Hepatocyte (in vitro differentiated cells): ENCODE measurements around the gene ANAPC5. TPM values are rescaled to one million over a fixed set of nuclear protein-coding genes. Genes with fewer than 3 reads are reported as not detected.
"Not testable (repeated sequence)": the region's sequence is repeated elsewhere in the genome, so short reads cannot be mapped to it uniquely, and the experiment has no call there.

Source experiments
- DNase-seq: peaks from one replicate; pipeline ENCODE4 v3.0.0-alpha.2; 2016; ENCODE audit warnings: low spot score
- H2AFZ ChIP-seq: fragments of 200-600 bp; sonication (generic); 2 replicates; pipeline ENCODE4 v1.6.0; 2016; ENCODE audit warnings: antibody characterized with exemption, mild to moderate bottlenecking
- H3K27ac ChIP-seq: fragments of 200-600 bp; sonication (generic); 2 replicates; pipeline ENCODE4 v1.5.1; 2016; ENCODE audit warnings: mild to moderate bottlenecking
- H3K27me3 ChIP-seq: fragments of 200-600 bp; sonication (generic); 2 replicates; pipeline ENCODE4 v1.6.1; 2016
- H3K36me3 ChIP-seq: fragments of 200-600 bp; sonication (generic); replicated peaks from 2 replicates; pipeline ENCODE4 v1.5.1; 2016; ENCODE audit warnings: low read depth; ENCODE audit not compliant: insufficient read depth
- H3K4me1 ChIP-seq: fragments of 200-600 bp; sonication (generic); 2 replicates; pipeline ENCODE4 v1.5.1; 2016; ENCODE audit warnings: mild to moderate bottlenecking, moderate library complexity; ENCODE audit not compliant: insufficient read depth
- H3K4me2 ChIP-seq: fragments of 200-600 bp; sonication (generic); 2 replicates; pipeline ENCODE4 v1.6.0; 2016
- H3K4me3 ChIP-seq: fragments of 200-600 bp; sonication (generic); 2 replicates; pipeline ENCODE4 v1.5.1; 2016; ENCODE audit warnings: mild to moderate bottlenecking
- H3K79me2 ChIP-seq: fragments of 200-600 bp; sonication (generic); 2 replicates; pipeline ENCODE4 v1.6.0; 2017; ENCODE audit warnings: mild to moderate bottlenecking
- H3K9me2 ChIP-seq: fragments of 200-600 bp; sonication (generic); replicated peaks from 2 replicates; pipeline ENCODE4 v1.6.0; 2017; ENCODE audit warnings: mild to moderate bottlenecking; ENCODE audit not compliant: insufficient read depth
- H3K9me3 ChIP-seq: fragments of 200-600 bp; sonication (generic); 2 replicates; pipeline ENCODE4 v1.5.1; 2016; ENCODE audit warnings: low read depth, mild to moderate bottlenecking
- H4K20me1 ChIP-seq: fragments of 200-600 bp; sonication (generic); 2 replicates; pipeline ENCODE4 v1.6.0; 2016; ENCODE audit warnings: mild to moderate bottlenecking; ENCODE audit not compliant: insufficient read depth, poor library complexity, severe bottlenecking
- EZH2 ChIP-seq: fragments of 200-600 bp; sonication (generic); IDR thresholded peaks from 2 replicates; pipeline ENCODE4 v1.6.1; 2016; ENCODE audit warnings: antibody characterized with exemption, mild to moderate bottlenecking, borderline replicate concordance
- EZH2phosphoT487 ChIP-seq: fragments of 200-600 bp; sonication (generic); IDR thresholded peaks from one replicate; pipeline ENCODE4 v1.6.1; 2018; ENCODE audit warnings: antibody characterized with exemption, mild to moderate bottlenecking, low read depth, moderate library complexity; ENCODE audit not compliant: unreplicated experiment, severe bottlenecking
- WGBS: methylation state at CpG from one replicate; pipeline ENCODE4 v1.1.6; 2016; ENCODE audit warnings: low lambda C conversion rate; ENCODE audit errors: missing lambda C conversion rate; 5-methylcytosine and 5-hydroxymethylcytosine counted together
- polyA plus RNA-seq: library from polyadenylated mRNA; unstranded; fragments of >200 nt; fragmentation: Nextera tagmentation; extraction: Ambion mirVana; gene quantifications from 2 replicates; pipeline ENCODE4 v1.2.1, GENCODE V29; 2016
- total RNA-seq: library from RNA; depleted of rRNA; stranded (reverse); fragments of >200 nt; gene quantifications from 2 replicates; pipeline ENCODE4 v1.2.3, GENCODE V29; 2014
- TF ChIP-seq, protein P1 (sequence below): fragments of 200-600 bp; sonication (generic); IDR thresholded peaks from 2 replicates; pipeline ENCODE4 v1.5.1; 2016; ENCODE audit warnings: antibody characterized with exemption, mild to moderate bottlenecking; ENCODE audit not compliant: poor library complexity

ANAPC5 gene
- total and polyA plus RNA-seq, 2 experiments from 2014 or later, result 102 to 108 TPM

DNA sequence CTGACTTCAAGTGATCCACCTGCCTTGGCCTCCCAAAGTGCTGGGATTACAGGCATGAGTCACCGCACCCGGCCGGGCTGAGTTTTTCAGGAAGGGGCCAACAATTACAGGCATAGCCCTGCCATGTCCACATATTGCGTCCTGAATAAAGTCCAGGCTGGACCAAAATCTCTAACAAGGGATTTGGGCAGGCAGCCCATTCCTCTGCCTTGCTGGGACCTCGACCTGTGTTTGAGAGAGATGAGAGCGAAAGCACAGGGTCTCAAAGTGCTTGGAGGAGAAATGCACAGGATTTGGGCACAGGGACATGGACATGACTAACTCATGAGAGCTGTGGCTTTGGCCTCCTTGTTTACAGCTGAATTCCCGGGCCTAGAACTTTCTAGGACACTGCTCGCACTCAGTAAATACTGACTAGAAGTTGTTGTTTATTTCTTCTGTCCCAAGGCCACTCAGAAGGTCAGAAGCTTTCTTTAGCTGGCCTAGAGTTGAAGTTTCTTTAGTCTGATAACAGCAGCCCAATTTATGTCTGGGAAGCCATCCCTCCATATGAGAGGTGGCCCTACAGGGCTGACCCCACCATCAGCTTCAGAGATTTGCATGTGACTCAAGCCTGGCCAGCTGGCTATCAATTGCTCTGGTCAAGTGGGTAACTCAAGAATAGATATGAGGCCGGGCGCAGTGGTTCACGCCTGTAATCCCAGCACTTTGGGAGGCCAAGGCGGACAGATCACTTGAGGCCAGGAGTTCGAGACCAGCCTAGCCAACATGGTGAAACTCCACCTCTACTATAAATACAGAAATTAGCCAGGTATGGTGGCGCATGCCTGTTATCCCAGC lies 67.4 kb downstream of the ANAPC5 start:
- no peaks in the 10 kb centered on the region for H3K9me2 ChIP-seq
- DNase-seq, result no peak
- no peaks in the 10 kb centered on the region for H3K27me3 ChIP-seq
- no peak overlapping the region for H3K4me3 ChIP-seq
- H3K27ac ChIP-seq, result no peak overlapping the region
- H3K4me2 ChIP-seq, result no peak overlapping the region
- no peaks in the 10 kb centered on the region for H3K4me1 ChIP-seq
- H2AFZ ChIP-seq, result no peak overlapping the region
- no peak for TF ChIP-seq EZH2phosphoT487
- TF ChIP-seq EZH2, result no peak
- TF ChIP-seq, protein P1, sequence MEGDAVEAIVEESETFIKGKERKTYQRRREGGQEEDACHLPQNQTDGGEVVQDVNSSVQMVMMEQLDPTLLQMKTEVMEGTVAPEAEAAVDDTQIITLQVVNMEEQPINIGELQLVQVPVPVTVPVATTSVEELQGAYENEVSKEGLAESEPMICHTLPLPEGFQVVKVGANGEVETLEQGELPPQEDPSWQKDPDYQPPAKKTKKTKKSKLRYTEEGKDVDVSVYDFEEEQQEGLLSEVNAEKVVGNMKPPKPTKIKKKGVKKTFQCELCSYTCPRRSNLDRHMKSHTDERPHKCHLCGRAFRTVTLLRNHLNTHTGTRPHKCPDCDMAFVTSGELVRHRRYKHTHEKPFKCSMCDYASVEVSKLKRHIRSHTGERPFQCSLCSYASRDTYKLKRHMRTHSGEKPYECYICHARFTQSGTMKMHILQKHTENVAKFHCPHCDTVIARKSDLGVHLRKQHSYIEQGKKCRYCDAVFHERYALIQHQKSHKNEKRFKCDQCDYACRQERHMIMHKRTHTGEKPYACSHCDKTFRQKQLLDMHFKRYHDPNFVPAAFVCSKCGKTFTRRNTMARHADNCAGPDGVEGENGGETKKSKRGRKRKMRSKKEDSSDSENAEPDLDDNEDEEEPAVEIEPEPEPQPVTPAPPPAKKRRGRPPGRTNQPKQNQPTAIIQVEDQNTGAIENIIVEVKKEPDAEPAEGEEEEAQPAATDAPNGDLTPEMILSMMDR, result no peak
- H3K79me2 ChIP-seq, result peaks cover 30% of the 10 kb centered on the region
- no peaks in the 10 kb centered on the region for H3K36me3 ChIP-seq
- 91% methylated on average over 14 of the region's 14 CpGs for WGBS
- no peaks in the 10 kb centered on the region for H3K9me3 ChIP-seq
- peaks cover 3% of the 10 kb centered on the region for H4K20me1 ChIP-seq

GRCh38 chr12:121283841-121284240 lies 68.4 kb downstream of the ANAPC5 start:
- 99% methylated on average over 6 of the region's 6 CpGs for WGBS
- Histone ChIP-seq H3K36me3 (no peaks in the 10 kb centered on the region), H3K9me3 (no peaks in the 10 kb centered on the region), H3K79me2 (peaks cover 27% of the 10 kb centered on the region), H3K9me2 (no peaks in the 10 kb centered on the region), H4K20me1 (peaks cover 3% of the 10 kb centered on the region), H3K4me1 (no peaks in the 10 kb centered on the region), H2AFZ (no peak overlapping the region), H3K4me3 (no peak overlapping the region), H3K27ac (no peak overlapping the region), H3K4me2 (no peak overlapping the region), H3K27me3 (no peaks in the 10 kb centered on the region)
- DNase-seq, result no peak
- TF ChIP-seq EZH2phosphoT487, result no peak
- no peak for TF ChIP-seq EZH2
- TF ChIP-seq, protein P1, result no peak

- no peak overlapping the region for H3K4me3 ChIP-seq
- 94% methylated on average over 5 of the region's 5 CpGs for WGBS
- no peak overlapping the region for H3K27ac ChIP-seq
- H4K20me1 ChIP-seq, result peaks cover 3% of the 10 kb centered on the region
- no peaks in the 10 kb centered on the region for H3K4me1 ChIP-seq
- no peaks in the 10 kb centered on the region for H3K9me2 ChIP-seq
- no peak for DNase-seq
- H3K27me3 ChIP-seq, result no peaks in the 10 kb centered on the region
- no peak overlapping the region for H3K4me2 ChIP-seq
- no peaks in the 10 kb centered on the region for H3K36me3 ChIP-seq
- no peaks in the 10 kb centered on the region for H3K9me3 ChIP-seq
- peaks cover 27% of the 10 kb centered on the region for H3K79me2 ChIP-seq
- TF ChIP-seq EZH2phosphoT487 (no peak), EZH2 (no peak)
- TF ChIP-seq, protein P1, result no peak
- no peak overlapping the region for H2AFZ ChIP-seq
These were observed 68.8 kb downstream of the ANAPC5 start for GRCh38 chr12:121283388-121283787.

DNA sequence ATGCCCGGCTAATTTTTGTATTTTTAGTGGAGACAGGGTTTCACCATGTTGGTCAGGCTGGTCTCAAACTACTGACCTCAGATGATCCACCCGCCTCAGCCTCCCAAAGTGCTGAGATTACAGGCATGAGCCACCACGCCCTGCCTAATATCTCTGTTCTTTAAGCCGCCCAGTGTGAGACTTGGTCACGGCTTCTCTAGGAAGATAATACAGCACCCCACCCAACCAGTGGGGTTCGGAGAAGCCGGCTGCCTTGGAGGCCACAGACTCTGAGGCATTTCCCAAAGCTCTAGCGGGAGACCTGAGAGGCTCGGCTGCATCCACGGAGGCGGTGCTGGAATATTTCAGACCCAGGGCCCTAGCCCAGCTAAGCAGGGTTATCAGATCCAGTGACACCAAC lies 69.3 kb downstream of the ANAPC5 start:
- not testable (repeated sequence) for H3K9me3 ChIP-seq, H3K27ac ChIP-seq, H3K4me1 ChIP-seq, H3K4me3 ChIP-seq, H4K20me1 ChIP-seq, H3K4me2 ChIP-seq, H3K9me2 ChIP-seq, DNase-seq, H3K36me3 ChIP-seq, H2AFZ ChIP-seq, H3K27me3 ChIP-seq
- WGBS, result 93% methylated on average over 11 of the region's 11 CpGs
- H3K79me2 ChIP-seq, result peaks cover 27% of the 10 kb centered on the region
